Non-pigmented ciliary epithelial cell (primary cell): Measurements from ENCODE around the gene CELF2.

Experiments
- DNase-seq: peaks from one replicate; pipeline ENCODE4 v3.0.0-alpha.2; 2010; ENCODE audit warnings: low read depth

CELF2 gene

DNA sequence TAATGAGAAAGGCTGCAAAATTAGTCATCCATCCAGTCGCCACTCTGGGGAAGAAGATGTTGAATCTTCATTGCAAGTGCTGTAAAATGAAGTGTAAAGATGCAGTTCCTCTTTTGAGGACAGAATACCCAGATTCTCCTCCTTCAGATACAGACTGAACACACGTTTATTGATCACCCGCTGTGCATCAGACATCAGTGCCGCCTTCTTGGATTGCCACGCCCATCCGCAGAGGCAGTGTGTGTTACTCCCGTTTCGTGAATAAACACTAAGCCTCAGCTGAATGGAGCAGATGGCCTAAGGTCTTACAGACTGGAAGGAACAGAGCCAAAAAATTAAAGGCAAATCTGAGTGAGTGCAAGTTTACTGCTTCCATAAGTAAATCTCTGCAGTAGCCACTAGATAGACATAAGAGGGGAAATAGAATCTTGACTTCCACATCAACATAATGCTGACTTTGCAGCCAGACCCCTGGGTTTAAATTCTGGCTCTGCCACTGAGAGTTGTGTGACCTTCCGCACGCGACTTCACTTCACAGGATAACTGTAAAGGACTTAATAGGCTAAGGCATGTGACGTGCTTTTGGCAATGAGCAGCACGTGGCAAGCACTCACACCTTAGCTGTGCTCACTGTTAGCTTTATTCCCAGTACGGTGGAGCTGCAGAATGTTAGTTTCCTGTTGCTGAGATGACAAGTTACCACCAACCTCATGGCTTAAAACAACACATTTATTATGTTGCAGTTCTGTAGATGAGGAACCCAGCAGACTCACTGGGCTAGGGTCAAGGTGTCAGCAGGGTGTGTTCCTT lies 285.9 kb downstream of the CELF2 start:
- no peak for DNase-seq

DNA sequence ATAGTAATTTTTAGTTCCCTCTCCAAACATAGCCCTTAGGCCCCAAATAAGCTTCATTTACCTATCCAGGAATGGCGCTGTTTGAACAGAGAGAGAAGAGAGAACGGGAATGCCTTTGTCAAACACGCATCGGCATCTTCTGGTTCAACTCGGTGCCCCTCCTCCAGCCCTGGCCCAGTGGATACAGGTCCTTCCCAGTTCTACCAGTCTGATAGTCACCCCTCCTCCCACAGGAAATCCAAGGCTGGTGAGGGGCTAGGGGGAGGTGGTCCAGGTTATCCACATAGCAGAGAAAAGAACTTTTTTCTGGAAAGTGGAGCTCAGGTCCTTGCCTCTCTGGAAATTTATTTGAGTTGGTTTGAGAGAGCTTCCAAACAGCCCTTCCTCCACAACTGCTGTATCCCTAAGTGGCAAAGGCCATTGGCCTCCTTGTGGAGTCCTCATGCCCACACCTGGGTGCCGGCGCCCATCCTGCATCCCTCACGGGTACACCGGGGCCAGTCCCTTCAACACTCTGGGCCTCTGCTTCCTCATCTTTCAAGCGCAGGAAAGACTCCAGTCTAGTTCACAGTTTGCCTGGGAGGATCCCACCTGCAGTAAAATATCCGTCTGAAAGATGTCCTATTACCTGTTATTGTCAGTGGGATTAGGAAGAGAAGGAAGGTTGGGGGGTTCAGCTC lies 287.4 kb downstream of the CELF2 start:
- DNase-seq: no peak

DNA sequence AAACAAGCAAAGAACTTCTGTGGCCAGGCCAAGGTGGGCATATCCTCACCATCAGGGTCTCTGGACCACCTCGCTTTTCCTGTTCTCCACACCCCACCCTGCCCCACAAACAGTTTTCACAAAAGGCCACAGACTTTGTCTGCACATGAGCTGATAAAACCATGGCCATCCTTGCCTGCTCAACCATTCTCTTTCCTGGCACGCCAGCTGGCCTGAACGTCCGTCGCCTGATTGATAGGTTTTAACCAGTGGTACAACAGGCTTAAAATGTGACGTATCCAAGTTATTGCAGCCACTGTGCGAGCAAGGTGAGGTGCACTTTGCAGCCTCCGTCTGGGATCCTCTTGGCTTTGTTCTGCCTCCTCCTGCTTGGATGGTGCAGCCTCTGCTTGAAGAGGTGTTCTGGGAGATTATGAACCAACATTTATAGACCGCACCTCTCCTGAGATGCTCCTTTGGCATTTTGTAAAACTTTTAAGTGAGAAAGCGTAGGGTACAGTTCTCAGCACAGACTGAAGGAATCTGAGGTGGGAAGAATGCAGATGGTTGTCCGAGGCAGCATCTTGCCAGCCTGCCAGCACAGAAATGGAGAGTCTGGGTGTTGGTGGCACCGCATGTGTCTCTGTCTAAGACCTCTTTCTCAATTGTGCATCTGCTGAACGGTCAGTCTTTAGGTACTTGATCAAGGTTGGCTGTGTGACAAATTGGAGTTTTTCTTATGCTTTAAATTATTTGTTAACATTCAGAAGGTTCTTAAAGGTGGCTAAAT lies 288.3 kb downstream of the CELF2 start:
- DNase-seq: no peak

DNA sequence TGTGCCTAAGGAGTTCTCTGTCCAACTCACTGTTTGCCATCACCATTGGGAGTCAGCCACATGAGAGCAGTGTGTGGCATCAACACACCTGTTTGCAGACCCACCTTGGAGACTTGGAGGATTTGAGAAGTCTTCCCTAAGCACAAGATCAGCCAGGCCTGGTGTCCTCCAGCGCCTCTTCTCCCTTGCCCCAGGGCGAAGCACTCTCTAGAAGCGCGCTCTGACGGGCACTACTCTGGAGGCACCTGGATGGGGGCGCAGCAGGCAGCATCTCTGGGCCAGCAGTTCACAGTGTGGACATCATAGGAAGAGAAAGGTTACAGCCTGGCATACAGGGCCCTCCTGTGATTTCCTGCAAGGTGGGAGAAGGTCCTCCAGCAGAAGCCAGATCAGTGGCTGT lies 289.3 kb downstream of the CELF2 start:
- DNase-seq: no peak

- no peak for DNase-seq
Observed at GRCh38 chr10:11307937-11308336, 290.3 kb downstream of the CELF2 start.

GRCh38 chr10:11311027-11311426 lies 293.4 kb downstream of the CELF2 start:
- DNase-seq: no peak

DNA sequence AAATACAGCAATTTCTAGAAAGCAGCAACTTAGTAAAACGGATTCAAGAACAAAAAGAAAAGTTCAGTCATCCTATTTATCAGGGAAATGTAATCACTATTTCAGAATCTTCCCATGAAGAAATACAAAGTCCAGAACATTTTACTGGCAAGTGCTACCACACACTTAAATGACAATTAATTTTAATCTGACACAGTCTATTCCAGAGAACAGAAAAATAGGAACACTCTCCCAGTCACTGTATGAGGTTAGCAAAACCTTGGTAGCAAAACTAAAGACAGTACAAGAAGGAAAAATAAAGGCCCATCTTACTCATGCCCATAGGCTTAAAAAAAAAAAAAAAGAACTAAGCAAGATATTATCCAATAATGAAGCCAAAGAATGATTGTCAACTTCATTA lies 295.8 kb downstream of the CELF2 start:
- no peak for DNase-seq

GRCh38 chr10:11317936-11318670 lies 300.4 kb downstream of the CELF2 start:
- no peak for DNase-seq

DNA sequence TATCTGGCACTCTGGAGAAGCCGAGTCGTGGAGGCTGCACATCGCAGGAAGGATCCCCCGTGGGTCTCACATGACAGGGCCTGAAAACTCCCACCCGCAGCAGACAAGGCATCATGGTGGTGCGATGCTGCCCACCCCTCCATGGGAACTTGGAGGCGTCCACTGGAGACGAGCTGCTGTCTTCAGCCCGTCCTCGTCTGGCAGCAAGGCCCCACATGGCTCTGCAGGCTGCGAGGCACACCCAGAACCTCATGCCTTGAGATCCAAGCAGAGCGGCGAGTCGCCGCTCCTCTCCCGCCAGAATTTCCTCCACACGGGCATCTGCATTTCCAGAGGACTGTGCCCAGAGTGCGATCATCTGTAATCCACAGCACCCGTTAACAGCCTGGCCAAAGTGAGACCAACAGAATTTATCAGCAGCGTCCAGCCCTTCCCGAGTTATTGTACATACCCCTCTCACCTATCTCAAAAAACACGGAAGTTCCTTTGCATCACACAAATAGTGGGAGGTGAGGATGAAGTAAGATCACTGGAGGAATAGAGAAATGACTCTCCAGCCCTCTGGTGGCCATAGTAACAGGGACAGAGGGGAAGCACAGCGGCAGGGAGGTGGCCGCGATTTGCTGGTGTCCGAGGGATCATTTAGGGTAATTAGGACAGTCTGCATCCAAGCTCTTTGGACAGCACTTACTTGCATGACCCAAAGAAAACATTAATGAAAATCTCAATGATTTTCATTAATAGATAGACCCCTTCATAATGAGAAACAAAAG lies 301.3 kb downstream of the CELF2 start:
- no peak for DNase-seq

- DNase-seq: no peak
Observed at GRCh38 chr10:11319990-11320602, 302.4 kb downstream of the CELF2 start.

GRCh38 chr10:11320809-11321520 lies 303.3 kb downstream of the CELF2 start:
- no peak for DNase-seq

DNA sequence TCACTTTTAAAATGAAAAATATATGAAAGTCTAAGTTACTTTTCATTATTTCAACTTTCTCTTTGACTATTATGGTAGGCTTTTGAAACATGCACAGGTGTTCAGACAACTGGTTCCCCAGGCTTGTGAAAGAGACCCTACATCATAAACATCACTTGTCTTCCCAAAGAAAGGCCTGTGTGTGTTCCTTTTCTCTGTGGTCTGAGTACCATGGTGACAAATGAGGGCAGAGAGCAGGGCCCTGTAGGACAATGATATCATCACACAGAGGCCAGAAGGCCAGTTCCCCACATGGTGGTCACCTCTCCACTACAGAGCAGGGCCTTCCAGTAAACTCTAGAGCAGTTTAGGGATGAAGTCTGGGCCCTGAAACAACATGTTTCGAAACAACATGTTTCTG lies 305.0 kb downstream of the CELF2 start:
- DNase-seq: no peak

DNA sequence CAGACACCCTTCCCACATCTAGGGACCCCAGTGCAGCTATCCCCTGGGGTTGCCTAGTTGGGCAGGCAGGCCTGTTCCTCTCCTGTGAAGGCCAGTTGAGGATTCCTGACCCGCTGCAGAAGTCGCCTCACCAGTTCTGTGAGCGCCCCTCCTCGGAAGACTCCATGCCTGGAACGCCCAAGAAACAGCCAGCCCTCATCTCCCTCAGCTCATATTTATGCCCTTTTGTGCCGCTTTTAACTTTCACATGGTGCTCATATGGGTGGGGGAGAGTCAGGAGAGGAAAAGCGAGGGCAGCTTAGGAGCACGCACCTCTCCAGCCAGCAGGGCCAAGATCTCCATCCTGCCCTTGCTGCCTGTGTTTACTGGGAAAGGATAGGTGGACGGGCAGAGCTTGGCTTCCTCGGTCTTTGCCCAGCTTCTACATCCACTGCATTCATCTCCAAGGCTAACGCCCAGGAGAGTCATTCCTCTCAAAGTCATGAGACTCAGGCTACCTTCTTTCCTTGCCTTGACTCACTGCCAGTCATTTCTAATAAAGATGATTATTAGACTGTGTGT lies 307.2 kb downstream of the CELF2 start:
- DNase-seq: no peak

- DNase-seq: peak; percentile 6
Observed at GRCh38 chr10:11325817-11326216, 308.1 kb downstream of the CELF2 start.

DNA sequence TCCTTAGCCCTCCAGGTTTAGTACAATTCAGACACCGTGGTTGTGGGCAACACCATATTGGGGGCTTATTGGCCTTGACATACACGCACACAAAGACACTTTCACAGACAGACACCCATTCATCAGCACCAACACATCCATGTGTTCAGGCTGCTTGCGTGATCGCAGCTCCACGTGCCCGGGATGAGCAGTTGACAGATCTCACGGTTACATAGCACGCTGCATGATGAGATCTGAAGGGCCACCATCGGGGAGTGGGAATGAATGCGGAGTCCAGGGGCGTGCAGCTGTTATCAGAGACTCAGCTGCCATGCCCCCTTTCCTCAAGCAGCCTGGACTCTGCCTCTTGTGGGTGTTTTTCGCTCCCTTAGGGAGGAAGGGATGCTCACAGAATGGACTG lies 308.6 kb downstream of the CELF2 start:
- no peak for DNase-seq

GRCh38 chr10:11326913-11327616 lies 309.4 kb downstream of the CELF2 start:
- no peak for DNase-seq

DNA sequence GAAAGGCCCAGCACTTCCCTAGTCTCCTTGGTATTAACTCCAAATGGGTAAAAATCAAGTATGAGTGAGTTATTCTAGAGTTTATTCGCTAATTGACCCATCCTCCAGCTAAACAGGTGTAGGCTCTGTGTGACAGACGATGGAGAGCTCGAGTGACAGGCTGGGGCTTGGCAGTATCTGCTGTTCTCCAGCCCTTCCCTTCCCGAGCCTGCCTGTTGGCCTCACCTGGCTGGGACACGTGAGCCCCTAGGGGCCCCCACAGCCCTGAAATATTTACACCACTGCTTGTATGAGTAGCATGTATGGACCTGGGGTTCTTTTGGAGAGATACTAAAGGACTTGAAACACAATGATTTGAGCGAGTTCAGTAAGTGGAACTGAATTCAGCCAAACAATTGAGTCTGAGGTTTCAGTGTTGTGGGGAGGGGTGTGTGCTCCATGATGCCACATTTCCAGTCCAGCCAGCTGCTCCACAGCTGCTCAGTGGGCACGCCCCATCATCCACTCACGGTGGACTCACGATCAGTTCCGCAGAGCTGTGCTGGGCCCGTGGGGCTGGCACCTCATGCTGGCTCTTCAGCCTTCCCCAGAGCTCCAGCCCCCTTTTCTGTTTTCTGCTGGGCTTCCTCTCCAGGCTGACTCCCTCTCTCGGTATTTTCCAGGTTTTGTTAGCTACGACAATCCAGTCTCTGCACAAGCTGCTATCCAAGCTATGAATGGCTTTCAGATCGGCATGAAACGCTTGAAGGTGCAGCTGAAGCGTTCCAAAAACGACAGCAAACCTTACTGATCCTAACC lies 310.8 kb downstream of the CELF2 start:
- DNase-seq: no peak

DNA sequence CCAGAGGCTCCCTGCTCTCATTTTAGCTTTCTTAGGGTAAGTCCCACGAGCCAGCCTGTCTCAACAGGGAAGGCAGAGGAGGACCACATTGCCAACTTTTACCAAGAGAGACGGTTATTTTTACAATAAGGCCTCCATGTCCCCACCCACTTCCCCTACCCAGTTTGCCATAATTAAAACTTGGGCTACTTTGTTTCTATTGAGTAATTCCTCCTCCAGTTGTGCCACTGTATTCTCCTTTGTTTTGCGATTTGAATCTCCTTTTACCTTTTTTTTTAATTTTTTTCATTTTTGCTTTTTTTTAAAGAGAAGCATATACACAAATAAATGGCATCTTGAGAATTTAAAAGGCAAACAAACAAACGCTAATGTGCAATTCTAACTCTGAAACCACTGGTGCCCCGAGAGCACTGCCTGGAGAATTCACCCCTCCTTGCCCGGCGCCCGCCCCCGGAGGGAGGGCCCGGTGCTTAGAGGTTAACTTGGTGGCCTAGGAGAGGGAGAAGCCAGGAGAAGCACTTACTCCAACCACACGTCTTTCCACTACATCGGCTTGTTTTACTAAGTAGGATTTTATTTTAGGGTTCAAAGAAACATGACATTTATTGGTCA lies 311.5 kb downstream of the CELF2 start:
- no peak for DNase-seq
